H1 (cell line): Measurements from ENCODE around the gene SFRP5. TPM values are rescaled to one million over a fixed set of nuclear protein-coding genes. Genes with fewer than 3 reads are reported as not detected.

ENCODE experiments used
- CTCF ChIA-PET: fragments of 300-600 bp; sonication (Branson Sonifier 250); formaldehyde crosslinking; loops from one replicate; lab custom pipeline; 2021; ENCODE audit not compliant: partially characterized antibody; lab: Charles Lee
- POLR2A ChIA-PET: fragments of 300-600 bp; sonication (Branson Sonifier 250); formaldehyde crosslinking; loops from one replicate; lab custom pipeline; 2021; ENCODE audit warnings: inconsistent platforms; ENCODE audit not compliant: partially characterized antibody; lab: Charles Lee
- DNase-seq, 2 experiments: peaks; one replicate each; pipeline versions ENCODE4 v3.0.0 to v3.0.0-alpha.2; 2010 to 2022; ENCODE audit warnings: low spot score in 2 of 2, low read depth in 1 of 2, mixed read lengths in 1 of 2
- FAIRE-seq: peaks from 2 replicates; lab custom pipeline; 2011; peaks lifted over from hg19 to GRCh38; lab: Jason Lieb, UNC
- H2AFZ ChIP-seq: 2 replicates; pipeline ENCODE4 v1.8.1; 2012; ENCODE audit warnings: low read length, inconsistent platforms
- H2AK5ac ChIP-seq: 2 replicates; pipeline ENCODE4 v1.6.1; 2013; ENCODE audit warnings: low read depth, low read length
- H2BK120ac ChIP-seq: replicated peaks from 2 replicates; pipeline ENCODE3; 2013; ENCODE audit warnings: low read depth, low read length, inconsistent platforms
- H2BK12ac ChIP-seq: 2 replicates; pipeline ENCODE4 v1.6.1; 2013; ENCODE audit warnings: low read depth, low read length
- H2BK15ac ChIP-seq: 2 replicates; pipeline ENCODE4 v1.6.1; 2013; ENCODE audit warnings: low read length
- H2BK20ac ChIP-seq: 2 replicates; pipeline ENCODE4 v1.6.1; 2013; ENCODE audit warnings: low read length
- H2BK5ac ChIP-seq: 2 replicates; pipeline ENCODE4 v1.6.1; 2013; ENCODE audit warnings: low read depth, low read length
- H3K14ac ChIP-seq: 2 replicates; pipeline ENCODE4 v1.6.1; 2013; ENCODE audit warnings: inconsistent platforms; ENCODE audit not compliant: insufficient read length
- H3K18ac ChIP-seq: 2 replicates; pipeline ENCODE4 v1.6.1; 2013; ENCODE audit warnings: low read length; ENCODE audit errors: extremely low read depth
- H3K23ac ChIP-seq: 2 replicates; pipeline ENCODE4 v1.6.1; 2013; ENCODE audit warnings: inconsistent platforms; ENCODE audit not compliant: insufficient read length
- H3K23me2 ChIP-seq: 2 replicates; pipeline ENCODE4 v1.6.1; 2013; ENCODE audit warnings: low read depth, low read length
- H3K27ac ChIP-seq: 2 replicates; pipeline ENCODE4 v1.6.1; 2011; ENCODE audit warnings: low read depth, low read length, inconsistent platforms
- H3K27me3 ChIP-seq, 4 experiments: replicated peaks in 1 of 4; 1 replicate in 1 of 4; 2 replicates in 3 of 4; pipeline versions ENCODE4 v1.6.1 to v1.8.1; 2011 to 2013; ENCODE audit warnings: low read length in 3 of 4, mild to moderate bottlenecking in 3 of 4, inconsistent platforms in 2 of 4, mixed read lengths in 2 of 4, moderate library complexity in 1 of 4; ENCODE audit not compliant: control insufficient read depth in 3 of 4, insufficient read depth in 3 of 4; ENCODE audit errors: extremely low read depth in 1 of 4
- H3K36me3 ChIP-seq, 4 experiments: 2 replicates each; pipeline versions ENCODE4 v1.6.1 to v1.8.1; 2011 to 2013; ENCODE audit warnings: mild to moderate bottlenecking in 4 of 4, low read length in 3 of 4, moderate library complexity in 2 of 4, control low read depth in 1 of 4, inconsistent platforms in 1 of 4; ENCODE audit not compliant: insufficient read depth in 4 of 4, control insufficient read depth in 2 of 4
- H3K4ac ChIP-seq: replicated peaks from 2 replicates; pipeline ENCODE3; 2013; ENCODE audit warnings: low read length, low read depth, mixed read lengths, inconsistent platforms; ENCODE audit not compliant: insufficient read length
- H3K4me1 ChIP-seq, 4 experiments: replicated peaks in 1 of 4; 1 replicate in 1 of 4; 2 replicates in 3 of 4; pipeline versions ENCODE4 v1.6.1 to v1.8.1; 2011 to 2013; ENCODE audit warnings: low read length in 3 of 4, inconsistent platforms in 2 of 4, mixed read lengths in 1 of 4; ENCODE audit not compliant: insufficient read depth in 4 of 4, control insufficient read depth in 3 of 4
- H3K4me2 ChIP-seq, 2 experiments: 2 replicates each; pipeline versions ENCODE4 v1.6.1 to v1.8.1; 2011 to 2013; ENCODE audit warnings: low read depth in 2 of 2, low read length in 2 of 2, control low read depth in 1 of 2, inconsistent platforms in 1 of 2, mild to moderate bottlenecking in 1 of 2; ENCODE audit not compliant: insufficient read depth in 1 of 2
- H3K4me3 ChIP-seq, 4 experiments: fragments of 200-600, 300-600 bp in 1 of 4; sonication (generic), shearing (Covaris generic), sonication (Bioruptor Twin) in 1 of 4; 2 replicates each; pipeline versions ENCODE4 v1.5.1 to v1.8.1; 2011 to 2016; ENCODE audit warnings: low read length in 4 of 4, low read depth in 3 of 4, control low read depth in 2 of 4, inconsistent platforms in 2 of 4, mild to moderate bottlenecking in 2 of 4, mixed read lengths in 1 of 4, moderate library complexity in 1 of 4; ENCODE audit not compliant: insufficient read depth in 2 of 4; ENCODE audit errors: extremely low read depth in 1 of 4
- H3K56ac ChIP-seq: replicated peaks from 2 replicates; pipeline ENCODE3; 2013; ENCODE audit warnings: low read depth, mild to moderate bottlenecking, mixed read lengths, low read length, inconsistent platforms; ENCODE audit not compliant: insufficient read length
- H3K79me1 ChIP-seq: 2 replicates; pipeline ENCODE4 v1.6.1; 2013; ENCODE audit warnings: low read depth, low read length, control low read depth
- H3K79me2 ChIP-seq, 2 experiments: 2 replicates each; pipeline versions ENCODE4 v1.6.1 to v1.8.1; 2012 to 2013; ENCODE audit warnings: low read length in 2 of 2, mild to moderate bottlenecking in 2 of 2, inconsistent platforms in 1 of 2; ENCODE audit not compliant: insufficient read depth in 2 of 2, control insufficient read depth in 1 of 2
- H3K9ac ChIP-seq, 4 experiments: replicated peaks in 1 of 4; 1 replicate in 1 of 4; 2 replicates in 3 of 4; pipeline versions ENCODE4 v1.6.1 to v1.8.1; 2011 to 2013; ENCODE audit warnings: low read depth in 3 of 4, low read length in 3 of 4, control low read depth in 2 of 4, mild to moderate bottlenecking in 2 of 4, moderate library complexity in 2 of 4, inconsistent platforms in 1 of 4; ENCODE audit errors: extremely low read depth in 1 of 4
- H3K9me3 ChIP-seq, 2 experiments: 2 replicates each; pipeline versions ENCODE4 v1.6.1 to v1.8.1; 2012 to 2013; ENCODE audit warnings: mild to moderate bottlenecking in 2 of 2, moderate library complexity in 2 of 2, control low read depth in 1 of 2, inconsistent platforms in 1 of 2, low read depth in 1 of 2, low read length in 1 of 2, mixed read lengths in 1 of 2; ENCODE audit not compliant: insufficient read depth in 2 of 2
- H4K20me1 ChIP-seq, 2 experiments: replicated peaks in 1 of 2; 2 replicates each; pipeline versions ENCODE3 to v1.8.1; 2011 to 2013; ENCODE audit warnings: inconsistent platforms in 2 of 2, low read length in 2 of 2, mild to moderate bottlenecking in 1 of 2; ENCODE audit not compliant: insufficient read depth in 2 of 2, control insufficient read depth in 1 of 2
- H4K5ac ChIP-seq: 2 replicates; pipeline ENCODE4 v1.6.1; 2013; ENCODE audit warnings: low read length, low read depth, mixed read lengths, inconsistent platforms; ENCODE audit not compliant: insufficient read length
- H4K8ac ChIP-seq: 2 replicates; pipeline ENCODE4 v1.8.0; 2013; ENCODE audit warnings: mild to moderate bottlenecking, moderate library complexity, low read length, inconsistent platforms; ENCODE audit not compliant: insufficient read depth; ENCODE audit errors: extremely low read depth
- H4K91ac ChIP-seq: replicated peaks from 2 replicates; pipeline ENCODE3; 2013; ENCODE audit warnings: low read length, mixed read lengths, inconsistent platforms; ENCODE audit not compliant: insufficient read length
- CBX8 ChIP-seq: fragments of 300-800, 300-1000 bp; sonication (generic); IDR thresholded peaks from 2 replicates; pipeline ENCODE4 v1.7.1; 2016; ENCODE audit warnings: low read depth, low read length, borderline replicate concordance
- CHD1 ChIP-seq: IDR thresholded peaks from 2 replicates; pipeline ENCODE4 v1.6.1; 2012; ENCODE audit warnings: low read depth, low read length, improper control_type of control experiment
- CTCF ChIP-seq, 3 experiments: IDR thresholded peaks; 1 replicate in 2 of 3; 2 replicates in 1 of 3; pipeline versions ENCODE4 v1.5.1 to v1.6.1; 2011; ENCODE audit warnings: low read length in 3 of 3, mild to moderate bottlenecking in 3 of 3, inconsistent platforms in 2 of 3, low read depth in 1 of 3, moderate library complexity in 1 of 3; ENCODE audit not compliant: insufficient read depth in 1 of 3; ENCODE audit errors: control extremely low read depth in 1 of 3
- NRF1 ChIP-seq: IDR thresholded peaks from 2 replicates; pipeline ENCODE4 v1.6.1; 2011; ENCODE audit warnings: mild to moderate bottlenecking, low read depth, low read length, improper control_type of control experiment
- POLR2A ChIP-seq, 2 experiments: IDR thresholded peaks; 1 replicate in 1 of 2; 2 replicates in 1 of 2; pipeline ENCODE4 v1.6.1; 2011; ENCODE audit warnings: low read depth in 2 of 2, low read length in 2 of 2, mild to moderate bottlenecking in 2 of 2; ENCODE audit errors: control extremely low read depth in 1 of 2
- POLR2AphosphoS5 ChIP-seq: IDR thresholded peaks from 2 replicates; pipeline ENCODE4 v1.6.1; 2011; ENCODE audit warnings: low read depth, low read length
- RAD21 ChIP-seq, 2 experiments: IDR thresholded peaks in 1 of 2; conservative IDR thresholded peaks in 1 of 2; 2 replicates each; pipeline ENCODE4 v1.6.1; 2011; ENCODE audit warnings: low read depth in 2 of 2, low read length in 2 of 2, improper control_type of control experiment in 1 of 2, inconsistent platforms in 1 of 2, mild to moderate bottlenecking in 1 of 2, moderate library complexity in 1 of 2
- SP4 ChIP-seq: IDR thresholded peaks from 2 replicates; pipeline ENCODE4 v1.6.1; 2012; ENCODE audit warnings: low read length, inconsistent platforms
- TEAD4 ChIP-seq: IDR thresholded peaks from 2 replicates; pipeline ENCODE4 v1.6.1; 2012; ENCODE audit warnings: low read depth, low read length, inconsistent platforms, mixed read lengths
- WGBS, 2 experiments: shearing (Covaris generic) in 1 of 2; methylation state at CpG; one replicate each; pipeline versions ENCODE4 v1.1.6 to v1.1.7; 2013 to 2015; ENCODE audit warnings: low lambda C conversion rate in 2 of 2, mixed read lengths in 2 of 2, inconsistent platforms in 1 of 2, low coverage in 1 of 2, missing lambda C conversion rate in 1 of 2; ENCODE audit not compliant: insufficient replicate concordance in 2 of 2, insufficient coverage in 1 of 2, insufficient read length in 1 of 2; ENCODE audit errors: extremely low coverage in 1 of 2, missing lambda C conversion rate in 1 of 2; 5-methylcytosine and 5-hydroxymethylcytosine counted together
- polyA plus RNA-seq, 7 experiments: library from polyadenylated mRNA; depleted of rRNA in 3 of 7; stranded (reverse) in 5 of 7; unstranded in 2 of 7; fragments of >200 nt in 5 of 7; fragments of 200-250 nt in 2 of 7; gene quantifications; 1 replicate in 5 of 7; 2 replicates in 1 of 7; 4 replicates in 1 of 7; pipeline versions ENCODE4 v1.2.1 to v1.2.3, GENCODE V29; 2011 to 2013; ENCODE audit warnings: missing spikeins in 2 of 7, mixed read lengths in 2 of 7
- total RNA-seq: library from RNA; stranded (reverse); fragmentation: NEBNext Ultra II Directional; extraction: Animal tissue kit (Norgen Biotek cat#: 25700); gene quantifications from 2 replicates; pipeline ENCODE4 v1.2.1, GENCODE V29; 2021

The SFRP5 gene
- total and polyA plus RNA-seq, 2 of the 8 experiments (the other 6 are each of a cell fraction or from before 2014, with no cell fraction given): 3.9 to 5.9 TPM

GRCh38 chr10:97795886-97796285, 24.1 kb upstream of the SFRP5 start:
- Histone ChIP-seq H2AK5ac (no peak overlapping the region), H4K8ac (no peak overlapping the region), H3K4me2 (no peak overlapping the region), H4K91ac (no peak overlapping the region), H4K5ac (no peak overlapping the region), H3K27ac (no peak overlapping the region), H3K27me3 (no peaks in the 10 kb centered on the region; a peak in 1 of 7 replicates), H3K56ac (no peak overlapping the region), H3K9me3 (no peaks in the 10 kb centered on the region; a peak in 1 of 4 replicates), H2BK15ac (no peak overlapping the region), H3K23ac (no peak overlapping the region), H3K14ac (no peak overlapping the region), H3K9ac (no peak overlapping the region), H3K79me1 (no peaks in the 10 kb centered on the region), H3K18ac (no peak overlapping the region), H3K4me3 (no peak overlapping the region), H4K20me1 (peaks cover 0 to 1% of the 10 kb centered on the region in 2 experiments), H2BK12ac (no peak overlapping the region), H2BK20ac (no peak overlapping the region), H2AFZ (no peak overlapping the region), H3K23me2 (no peaks in the 10 kb centered on the region; the same call in 1 of the 2 replicates), H3K4ac (no peak overlapping the region), H2BK5ac (no peak overlapping the region), H3K36me3 (no peaks in the 10 kb centered on the region), H3K4me1 (peaks cover 0 to 3% (median 0%) of the 10 kb centered on the region in 4 experiments; a peak in 1 of 7 replicates), H2BK120ac (no peak overlapping the region), H3K79me2 (no peaks in the 10 kb centered on the region)
- FAIRE-seq (no peak), DNase-seq (no peak)
- ChIA-PET POLR2A (no interaction called here), CTCF (interaction anchor here (0.9 to 15.1 kb wide), 16 partner anchors 11 to 144 kb away, joined by 3 to 236 read pairs (median 4); partner anchors contain the start of gene AVPI1)
- WGBS, 2 experiments: 48% methylated on average over 4 of the region's 4 CpGs; no CpG with 5 or more reads in 1 of the 2 experiments
- TF ChIP-seq CBX8: no peak
- peak; percentile 25 to 48 for TF ChIP-seq RAD21 (IDR thresholded peaks at IDR 0.05 in 1 of 2, conservative IDR thresholded peaks at IDR 0.05 in 1 of 2; ENCODE audit: low read depth in 2 of 2, low read length in 2 of 2)
- no peak for TF ChIP-seq POLR2A (IDR thresholded peaks at IDR 0.05; ENCODE audit: control extremely low read depth in 1 of 2, low read depth in 2 of 2, low read length in 2 of 2)
- TF ChIP-seq CTCF (IDR thresholded peaks at IDR 0.05; ENCODE audit: control extremely low read depth in 1 of 3, insufficient read depth in 1 of 3, low read depth in 1 of 3, low read length in 3 of 3): peak; percentile 31 to 55 (median 44)
- no peak for TF ChIP-seq TEAD4
- no peak for TF ChIP-seq SP4
- no peak for TF ChIP-seq CHD1
- no peak for TF ChIP-seq POLR2AphosphoS5
- no peak for TF ChIP-seq NRF1
